SK-N-MC (cell line): ENCODE results near the gene DNAJC10.

Experiments
- EZH2 ChIP-seq: fragments of 200-600 bp; sonication (generic); IDR thresholded peaks from one replicate; pipeline ENCODE4 v1.6.1; 2017; ENCODE audit warnings: antibody characterized with exemption
- FOXP2 ChIP-seq: optimal IDR thresholded peaks from 2 replicates; pipeline ENCODE3; 2011; ENCODE audit warnings: mild to moderate bottlenecking, moderate library complexity; ENCODE audit not compliant: insufficient read depth; ENCODE audit errors: extremely low read length, control extremely low read depth
- POLR2AphosphoS5 ChIP-seq: IDR thresholded peaks from 2 replicates; pipeline ENCODE4 v1.6.1; 2012; ENCODE audit warnings: mild to moderate bottlenecking, low read depth, low read length, borderline replicate concordance

GRCh38 chr2:182836451-182836850 lies 120.4 kb downstream of the DNAJC10 start:
- TF ChIP-seq EZH2 (no peak), POLR2AphosphoS5 (no peak), FOXP2 (no peak)
